GM19467 (cell line): ENCODE measurements around the gene PCAT6.
"Not testable (repeated sequence)": the region's sequence is repeated elsewhere in the genome, so short reads cannot be mapped to it uniquely, and the experiment has no call there.

Experiments
- ATAC-seq: cut with Tn5 transposase; IDR thresholded peaks from one replicate; pipeline ENCODE4 v1.9.1; 2021; ENCODE audit warnings: mild to moderate bottlenecking, moderate library complexity; ENCODE audit not compliant: unreplicated experiment

Gene PCAT6

DNA sequence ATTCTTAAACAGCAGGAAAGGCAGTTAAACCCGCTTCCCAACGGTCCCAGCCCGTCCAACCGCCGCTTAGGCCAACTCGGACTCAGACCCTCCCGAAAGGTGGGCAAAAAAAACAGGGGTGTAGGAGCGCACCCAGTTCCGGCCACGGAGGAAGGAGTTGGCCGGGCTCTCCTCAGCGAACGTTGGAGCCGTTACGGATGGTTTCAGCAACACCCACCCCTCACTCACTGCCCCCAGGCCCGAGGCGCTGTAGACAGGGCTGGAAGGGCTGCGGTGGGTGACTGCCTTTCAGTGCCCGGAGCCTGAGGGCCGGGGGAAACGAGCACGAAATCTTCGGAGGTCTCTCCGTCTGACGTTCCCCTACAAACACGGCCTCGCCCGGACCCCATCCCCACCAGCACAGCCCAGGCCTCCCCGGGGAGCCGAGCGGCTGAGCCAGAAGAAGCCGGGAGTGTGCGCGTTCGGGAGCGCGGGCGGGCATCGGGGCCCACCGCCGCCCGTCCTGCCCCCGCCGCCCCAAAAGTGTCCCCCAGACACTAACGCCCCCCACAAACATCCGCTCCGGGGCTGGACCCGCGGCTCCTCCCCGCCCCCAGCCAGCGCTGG, 3.8 kb upstream of the PCAT6 start:
- no peak for ATAC-seq

DNA sequence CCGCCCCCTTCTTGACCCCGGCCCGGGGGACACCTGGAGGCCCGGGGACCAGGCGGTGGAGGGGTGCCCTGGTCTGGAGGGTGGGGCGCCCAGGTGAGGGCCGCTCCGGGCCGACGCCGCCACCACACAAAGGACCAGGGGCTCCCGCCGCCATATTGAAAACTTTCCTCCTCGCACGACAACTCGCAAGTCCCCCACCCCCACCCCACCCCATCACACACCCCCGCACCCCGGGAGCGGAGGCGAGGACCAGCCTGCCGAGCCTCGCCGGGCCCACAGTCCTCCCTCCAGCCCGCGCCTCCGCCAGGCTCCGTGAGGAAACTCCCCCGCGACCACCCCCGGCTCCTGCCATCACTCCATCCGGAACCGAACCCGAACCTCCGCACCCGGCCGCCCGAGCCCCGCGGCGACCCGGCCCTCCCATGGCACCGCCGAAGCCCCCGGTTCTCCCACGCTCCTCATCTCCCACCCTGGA, 3.3 kb upstream of the PCAT6 start:
- ATAC-seq = no peak

DNA sequence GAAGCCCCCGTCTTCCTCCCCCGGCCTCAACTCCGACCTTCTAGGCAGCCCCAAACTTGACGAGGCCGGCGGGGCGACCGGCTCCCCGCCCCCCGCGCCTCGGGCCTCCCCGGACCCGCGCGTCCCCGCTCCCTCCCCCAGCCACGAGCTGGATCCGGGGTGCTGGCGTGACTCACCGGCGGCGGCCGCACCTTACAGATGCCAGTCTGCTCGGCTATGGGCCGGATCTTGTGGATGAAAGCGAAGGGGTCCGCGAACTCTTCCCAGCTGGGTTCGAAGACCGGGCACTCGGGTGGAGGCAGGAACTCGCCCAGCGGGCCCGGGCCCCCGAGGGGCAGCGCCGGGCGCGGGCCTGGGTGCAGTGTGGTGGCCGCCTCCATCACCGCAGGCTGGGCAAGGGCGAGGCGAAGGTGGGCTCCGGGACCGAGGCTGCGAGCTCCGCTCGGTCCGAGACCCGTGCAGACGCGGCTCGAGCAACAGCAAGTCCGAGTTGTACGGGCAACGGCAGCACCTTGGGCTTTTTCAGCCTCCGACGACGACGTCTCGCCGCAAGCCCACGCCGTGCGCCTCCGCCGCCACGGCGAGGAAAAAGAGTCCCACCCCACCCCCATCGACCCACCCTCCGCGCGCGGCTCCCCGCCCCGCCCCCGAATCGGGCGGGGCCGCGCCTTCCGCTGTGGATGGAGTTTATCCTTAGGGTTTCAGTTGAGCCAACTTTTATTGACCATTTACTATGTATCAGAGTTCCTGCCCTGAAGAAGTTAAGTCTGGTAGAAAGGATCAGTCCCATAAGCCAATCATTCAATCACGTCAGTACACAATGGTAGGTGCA, 2.6 kb upstream of the PCAT6 start, which contains the start of gene KDM5B:
TSS of gene KDM5B (minus strand) at position 496 of the 832 bp plus-strand sequence. CDS start at position 380, 116 bp downstream.
- ATAC-seq = no peak

DNA sequence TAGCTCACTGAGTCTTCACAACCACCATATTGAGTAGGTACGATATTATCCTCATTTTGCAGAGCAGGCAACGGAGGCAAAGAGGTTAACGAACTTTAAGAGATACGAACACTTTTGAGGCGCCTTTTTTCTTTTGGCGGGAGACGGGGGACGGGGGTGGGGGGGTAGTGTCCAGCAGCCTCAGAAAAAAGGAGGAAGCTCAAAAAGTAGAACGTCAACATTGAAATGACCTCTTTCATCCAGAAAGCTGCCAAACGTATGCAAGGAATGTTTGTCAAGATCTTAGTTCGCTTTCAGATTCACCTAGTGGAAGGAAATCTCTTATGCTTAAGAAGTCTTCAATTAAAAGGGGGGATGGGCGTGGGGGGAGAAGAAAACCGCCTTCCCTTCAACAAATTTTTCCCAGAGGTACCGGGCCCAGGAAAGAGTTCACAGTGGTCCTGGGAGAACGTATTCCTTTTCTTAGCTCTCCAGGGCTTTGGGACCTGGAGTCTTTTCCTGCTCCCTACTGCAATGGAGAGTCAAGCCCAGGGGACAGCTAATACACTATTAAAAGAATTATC, 1.1 kb upstream of the PCAT6 start:
- no peak for ATAC-seq

- no peak for ATAC-seq
Measured at GRCh38 chr1:202810193-202810614, 550 bp upstream of the PCAT6 start.

GRCh38 chr1:202811296-202812175, 782 bp downstream of the PCAT6 start:
- ATAC-seq = no peak

DNA sequence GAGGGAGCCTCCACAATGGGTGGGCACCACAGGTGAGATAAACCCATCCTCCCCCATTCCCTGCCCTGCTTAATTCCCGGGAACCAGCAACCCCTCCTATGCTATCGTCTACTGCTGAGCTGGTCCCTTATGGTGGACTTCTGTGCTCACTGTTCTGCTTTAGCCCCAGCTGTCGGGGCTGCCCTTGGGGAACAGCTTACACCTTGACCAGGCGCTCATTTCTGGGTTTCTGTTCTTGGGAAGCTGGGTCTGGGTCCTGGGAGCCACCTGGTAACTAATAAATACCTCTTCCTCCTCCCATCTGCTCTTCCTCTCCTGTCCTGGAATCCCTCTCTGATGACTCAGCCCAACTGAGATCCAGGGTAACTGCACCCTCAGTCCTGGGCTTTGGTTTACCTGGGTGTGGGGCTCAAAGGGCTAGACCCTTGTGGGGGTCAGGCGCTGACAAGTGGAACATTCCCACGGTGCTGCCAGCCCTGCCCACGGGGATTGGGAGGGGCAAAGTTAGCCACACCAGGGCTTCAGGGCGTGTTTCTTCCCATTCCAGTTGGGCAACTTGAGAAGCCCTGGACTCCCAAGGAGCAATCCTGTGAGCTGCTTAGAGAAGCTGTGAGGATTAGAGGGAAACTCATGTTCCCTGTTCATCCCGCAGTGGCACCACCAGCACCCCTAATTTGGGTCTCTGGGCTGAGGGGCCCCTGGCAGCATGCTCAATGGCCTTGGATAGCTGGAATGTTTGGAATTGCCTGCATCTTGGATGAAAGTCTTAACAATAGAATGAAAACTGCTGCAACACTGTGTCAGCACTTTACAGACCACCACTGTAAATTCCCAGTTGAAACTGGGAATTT, 1.6 kb downstream of the PCAT6 start:
- ATAC-seq = no peak

DNA sequence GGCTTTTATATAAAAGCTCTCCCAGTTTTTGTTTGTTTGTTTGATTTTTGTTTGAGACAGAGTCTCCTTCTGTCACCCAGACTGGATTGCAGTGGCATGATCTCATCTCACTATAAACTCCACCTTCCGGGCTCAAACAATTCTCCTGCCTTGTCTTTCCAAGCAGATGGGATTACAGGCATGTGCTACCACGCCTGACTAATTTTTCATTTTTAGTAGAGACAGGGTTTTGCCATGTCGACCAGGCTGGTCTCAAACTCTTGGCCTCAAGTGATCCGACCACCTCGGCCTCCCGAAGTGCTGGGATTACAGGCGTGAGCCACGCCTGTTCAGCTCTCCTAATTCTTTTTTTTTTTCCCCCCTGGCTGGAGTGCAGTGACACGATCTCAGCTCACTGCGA, 4.4 kb downstream of the PCAT6 start:
- no peak for ATAC-seq

GRCh38 chr1:202818819-202819218, 8.1 kb downstream of the PCAT6 start:
- no peak for ATAC-seq

GRCh38 chr1:202821467-202821866, 10.7 kb downstream of the PCAT6 start:
- no peak for ATAC-seq

- no peak for ATAC-seq
Measured at GRCh38 chr1:202825748-202826147, 15.0 kb downstream of the PCAT6 start.

- not testable (repeated sequence) for ATAC-seq
Measured at GRCh38 chr1:202829223-202829622, 18.5 kb downstream of the PCAT6 start.

GRCh38 chr1:202831906-202832305, 21.2 kb downstream of the PCAT6 start:
- ATAC-seq = no peak

- ATAC-seq = no peak
Measured at GRCh38 chr1:202834771-202835547, 24.2 kb downstream of the PCAT6 start.

GRCh38 chr1:202835548-202836072, 24.9 kb downstream of the PCAT6 start:
- no peak for ATAC-seq

GRCh38 chr1:202836623-202837403, 26.1 kb downstream of the PCAT6 start:
- ATAC-seq = no peak

GRCh38 chr1:202837746-202838262, 27.1 kb downstream of the PCAT6 start:
- ATAC-seq = no peak

GRCh38 chr1:202843081-202843480, 32.3 kb downstream of the PCAT6 start:
- no peak for ATAC-seq
